ENCODE results near the gene PLXNA4.

PLXNA4 gene

GRCh38 chr7:132531562-132531961 is 44.7 kb downstream of the PLXNA4 start:
- no peak for DNase-seq

GRCh38 chr7:132528695-132529094 is 47.6 kb downstream of the PLXNA4 start:
- DNase-seq = no peak

GRCh38 chr7:132527467-132528410 is 48.5 kb downstream of the PLXNA4 start:
- no peak for DNase-seq

- DNase-seq = no peak
Measured at GRCh38 chr7:132526111-132526740, 50.0 kb downstream of the PLXNA4 start.

GRCh38 chr7:132521423-132521822 is 54.8 kb downstream of the PLXNA4 start:
- no peak for DNase-seq

- no peak for DNase-seq
Measured at GRCh38 chr7:132520591-132521280, 55.5 kb downstream of the PLXNA4 start.

GRCh38 chr7:132519936-132520335 is 56.3 kb downstream of the PLXNA4 start:
- DNase-seq = no peak

GRCh38 chr7:132518839-132519173 is 57.5 kb downstream of the PLXNA4 start:
- no peak for DNase-seq

- peak; percentile 64 for DNase-seq
Measured at GRCh38 chr7:132518102-132518838, 58.0 kb downstream of the PLXNA4 start.

- no peak for DNase-seq
Measured at GRCh38 chr7:132516042-132516840, 60.0 kb downstream of the PLXNA4 start.

- DNase-seq = no peak
Measured at GRCh38 chr7:132515181-132515580, 61.1 kb downstream of the PLXNA4 start.

- no peak for DNase-seq
Measured at GRCh38 chr7:132514430-132514829, 61.8 kb downstream of the PLXNA4 start.

GRCh38 chr7:132511921-132512320 is 64.3 kb downstream of the PLXNA4 start:
- no peak for DNase-seq

- no peak for DNase-seq
Measured at GRCh38 chr7:132511387-132511786, 64.9 kb downstream of the PLXNA4 start.

GRCh38 chr7:132509643-132510042 is 66.6 kb downstream of the PLXNA4 start:
- DNase-seq = no peak

GRCh38 chr7:132508724-132509353 is 67.4 kb downstream of the PLXNA4 start:
- DNase-seq = no peak

GRCh38 chr7:132504852-132505251 is 71.4 kb downstream of the PLXNA4 start:
- DNase-seq = no peak

GRCh38 chr7:132504071-132504470 is 72.2 kb downstream of the PLXNA4 start:
- DNase-seq = no peak

GRCh38 chr7:132503415-132503814 is 72.9 kb downstream of the PLXNA4 start:
- no peak for DNase-seq

GRCh38 chr7:132501956-132502355 is 74.3 kb downstream of the PLXNA4 start:
- no peak for DNase-seq

GRCh38 chr7:132500727-132501440 is 75.4 kb downstream of the PLXNA4 start:
- DNase-seq = peak; percentile 62

Data from hematopoietic multipotent progenitor cell treated with erythropoietin and hydrocortisone succinate and interleukin-3 and kit ligand, for 4 days (in vitro differentiated cells).